H1 (cell line): ENCODE results near the gene SCGB1C2. TPM values are rescaled to one million over a fixed set of nuclear protein-coding genes. Genes with fewer than 3 reads are reported as not detected.

Experiments
- CTCF ChIA-PET: fragments of 300-600 bp; sonication (Branson Sonifier 250); formaldehyde crosslinking; loops from one replicate; lab custom pipeline; 2021; ENCODE audit not compliant: partially characterized antibody; lab: Charles Lee
- POLR2A ChIA-PET: fragments of 300-600 bp; sonication (Branson Sonifier 250); formaldehyde crosslinking; loops from one replicate; lab custom pipeline; 2021; ENCODE audit warnings: inconsistent platforms; ENCODE audit not compliant: partially characterized antibody; lab: Charles Lee
- DNase-seq, 2 experiments: peaks; one replicate each; pipeline versions ENCODE4 v3.0.0 to v3.0.0-alpha.2; 2010 to 2022; ENCODE audit warnings: low spot score in 2 of 2, low read depth in 1 of 2, mixed read lengths in 1 of 2
- FAIRE-seq: peaks from 2 replicates; lab custom pipeline; 2011; peaks lifted over from hg19 to GRCh38; lab: Jason Lieb, UNC
- H2AFZ ChIP-seq: 2 replicates; pipeline ENCODE4 v1.8.1; 2012; ENCODE audit warnings: low read length, inconsistent platforms
- H2AK5ac ChIP-seq: 2 replicates; pipeline ENCODE4 v1.6.1; 2013; ENCODE audit warnings: low read depth, low read length
- H2BK120ac ChIP-seq: replicated peaks from 2 replicates; pipeline ENCODE3; 2013; ENCODE audit warnings: low read depth, low read length, inconsistent platforms
- H2BK12ac ChIP-seq: 2 replicates; pipeline ENCODE4 v1.6.1; 2013; ENCODE audit warnings: low read depth, low read length
- H2BK15ac ChIP-seq: 2 replicates; pipeline ENCODE4 v1.6.1; 2013; ENCODE audit warnings: low read length
- H2BK20ac ChIP-seq: 2 replicates; pipeline ENCODE4 v1.6.1; 2013; ENCODE audit warnings: low read length
- H2BK5ac ChIP-seq: 2 replicates; pipeline ENCODE4 v1.6.1; 2013; ENCODE audit warnings: low read depth, low read length
- H3K14ac ChIP-seq: 2 replicates; pipeline ENCODE4 v1.6.1; 2013; ENCODE audit warnings: inconsistent platforms; ENCODE audit not compliant: insufficient read length
- H3K18ac ChIP-seq: 2 replicates; pipeline ENCODE4 v1.6.1; 2013; ENCODE audit warnings: low read length; ENCODE audit errors: extremely low read depth
- H3K23ac ChIP-seq: 2 replicates; pipeline ENCODE4 v1.6.1; 2013; ENCODE audit warnings: inconsistent platforms; ENCODE audit not compliant: insufficient read length
- H3K23me2 ChIP-seq: 2 replicates; pipeline ENCODE4 v1.6.1; 2013; ENCODE audit warnings: low read depth, low read length
- H3K27ac ChIP-seq: 2 replicates; pipeline ENCODE4 v1.6.1; 2011; ENCODE audit warnings: low read depth, low read length, inconsistent platforms
- H3K27me3 ChIP-seq, 4 experiments: replicated peaks in 1 of 4; 1 replicate in 1 of 4; 2 replicates in 3 of 4; pipeline versions ENCODE4 v1.6.1 to v1.8.1; 2011 to 2013; ENCODE audit warnings: low read length in 3 of 4, mild to moderate bottlenecking in 3 of 4, inconsistent platforms in 2 of 4, mixed read lengths in 2 of 4, moderate library complexity in 1 of 4; ENCODE audit not compliant: control insufficient read depth in 3 of 4, insufficient read depth in 3 of 4; ENCODE audit errors: extremely low read depth in 1 of 4
- H3K36me3 ChIP-seq, 4 experiments: 2 replicates each; pipeline versions ENCODE4 v1.6.1 to v1.8.1; 2011 to 2013; ENCODE audit warnings: mild to moderate bottlenecking in 4 of 4, low read length in 3 of 4, moderate library complexity in 2 of 4, control low read depth in 1 of 4, inconsistent platforms in 1 of 4; ENCODE audit not compliant: insufficient read depth in 4 of 4, control insufficient read depth in 2 of 4
- H3K4ac ChIP-seq: replicated peaks from 2 replicates; pipeline ENCODE3; 2013; ENCODE audit warnings: low read length, low read depth, mixed read lengths, inconsistent platforms; ENCODE audit not compliant: insufficient read length
- H3K4me1 ChIP-seq, 4 experiments: replicated peaks in 1 of 4; 1 replicate in 1 of 4; 2 replicates in 3 of 4; pipeline versions ENCODE4 v1.6.1 to v1.8.1; 2011 to 2013; ENCODE audit warnings: low read length in 3 of 4, inconsistent platforms in 2 of 4, mixed read lengths in 1 of 4; ENCODE audit not compliant: insufficient read depth in 4 of 4, control insufficient read depth in 3 of 4
- H3K4me2 ChIP-seq, 2 experiments: 2 replicates each; pipeline versions ENCODE4 v1.6.1 to v1.8.1; 2011 to 2013; ENCODE audit warnings: low read depth in 2 of 2, low read length in 2 of 2, control low read depth in 1 of 2, inconsistent platforms in 1 of 2, mild to moderate bottlenecking in 1 of 2; ENCODE audit not compliant: insufficient read depth in 1 of 2
- H3K4me3 ChIP-seq, 4 experiments: fragments of 200-600, 300-600 bp in 1 of 4; sonication (generic), shearing (Covaris generic), sonication (Bioruptor Twin) in 1 of 4; 2 replicates each; pipeline versions ENCODE4 v1.5.1 to v1.8.1; 2011 to 2016; ENCODE audit warnings: low read length in 4 of 4, low read depth in 3 of 4, control low read depth in 2 of 4, inconsistent platforms in 2 of 4, mild to moderate bottlenecking in 2 of 4, mixed read lengths in 1 of 4, moderate library complexity in 1 of 4; ENCODE audit not compliant: insufficient read depth in 2 of 4; ENCODE audit errors: extremely low read depth in 1 of 4
- H3K56ac ChIP-seq: replicated peaks from 2 replicates; pipeline ENCODE3; 2013; ENCODE audit warnings: low read depth, mild to moderate bottlenecking, mixed read lengths, low read length, inconsistent platforms; ENCODE audit not compliant: insufficient read length
- H3K79me1 ChIP-seq: 2 replicates; pipeline ENCODE4 v1.6.1; 2013; ENCODE audit warnings: low read depth, low read length, control low read depth
- H3K79me2 ChIP-seq, 2 experiments: 2 replicates each; pipeline versions ENCODE4 v1.6.1 to v1.8.1; 2012 to 2013; ENCODE audit warnings: low read length in 2 of 2, mild to moderate bottlenecking in 2 of 2, inconsistent platforms in 1 of 2; ENCODE audit not compliant: insufficient read depth in 2 of 2, control insufficient read depth in 1 of 2
- H3K9ac ChIP-seq, 4 experiments: replicated peaks in 1 of 4; 1 replicate in 1 of 4; 2 replicates in 3 of 4; pipeline versions ENCODE4 v1.6.1 to v1.8.1; 2011 to 2013; ENCODE audit warnings: low read depth in 3 of 4, low read length in 3 of 4, control low read depth in 2 of 4, mild to moderate bottlenecking in 2 of 4, moderate library complexity in 2 of 4, inconsistent platforms in 1 of 4; ENCODE audit errors: extremely low read depth in 1 of 4
- H3K9me3 ChIP-seq, 2 experiments: 2 replicates each; pipeline versions ENCODE4 v1.6.1 to v1.8.1; 2012 to 2013; ENCODE audit warnings: mild to moderate bottlenecking in 2 of 2, moderate library complexity in 2 of 2, control low read depth in 1 of 2, inconsistent platforms in 1 of 2, low read depth in 1 of 2, low read length in 1 of 2, mixed read lengths in 1 of 2; ENCODE audit not compliant: insufficient read depth in 2 of 2
- H4K20me1 ChIP-seq, 2 experiments: replicated peaks in 1 of 2; 2 replicates each; pipeline versions ENCODE3 to v1.8.1; 2011 to 2013; ENCODE audit warnings: inconsistent platforms in 2 of 2, low read length in 2 of 2, mild to moderate bottlenecking in 1 of 2; ENCODE audit not compliant: insufficient read depth in 2 of 2, control insufficient read depth in 1 of 2
- H4K5ac ChIP-seq: 2 replicates; pipeline ENCODE4 v1.6.1; 2013; ENCODE audit warnings: low read length, low read depth, mixed read lengths, inconsistent platforms; ENCODE audit not compliant: insufficient read length
- H4K8ac ChIP-seq: 2 replicates; pipeline ENCODE4 v1.8.0; 2013; ENCODE audit warnings: mild to moderate bottlenecking, moderate library complexity, low read length, inconsistent platforms; ENCODE audit not compliant: insufficient read depth; ENCODE audit errors: extremely low read depth
- H4K91ac ChIP-seq: replicated peaks from 2 replicates; pipeline ENCODE3; 2013; ENCODE audit warnings: low read length, mixed read lengths, inconsistent platforms; ENCODE audit not compliant: insufficient read length
- CBX8 ChIP-seq: fragments of 300-800, 300-1000 bp; sonication (generic); IDR thresholded peaks from 2 replicates; pipeline ENCODE4 v1.7.1; 2016; ENCODE audit warnings: low read depth, low read length, borderline replicate concordance
- GABPA ChIP-seq: IDR thresholded peaks from 2 replicates; pipeline ENCODE4 v1.6.1; 2011; ENCODE audit warnings: mild to moderate bottlenecking, low read length, moderate library complexity, borderline replicate concordance; ENCODE audit not compliant: insufficient read depth
- WGBS, 2 experiments: shearing (Covaris generic) in 1 of 2; methylation state at CpG; one replicate each; pipeline versions ENCODE4 v1.1.6 to v1.1.7; 2013 to 2015; ENCODE audit warnings: low lambda C conversion rate in 2 of 2, mixed read lengths in 2 of 2, inconsistent platforms in 1 of 2, low coverage in 1 of 2, missing lambda C conversion rate in 1 of 2; ENCODE audit not compliant: insufficient replicate concordance in 2 of 2, insufficient coverage in 1 of 2, insufficient read length in 1 of 2; ENCODE audit errors: extremely low coverage in 1 of 2, missing lambda C conversion rate in 1 of 2; 5-methylcytosine and 5-hydroxymethylcytosine counted together
- polyA plus RNA-seq, 7 experiments: library from polyadenylated mRNA; depleted of rRNA in 3 of 7; stranded (reverse) in 5 of 7; unstranded in 2 of 7; fragments of >200 nt in 5 of 7; fragments of 200-250 nt in 2 of 7; gene quantifications; 1 replicate in 5 of 7; 2 replicates in 1 of 7; 4 replicates in 1 of 7; pipeline versions ENCODE4 v1.2.1 to v1.2.3, GENCODE V29; 2011 to 2013; ENCODE audit warnings: missing spikeins in 2 of 7, mixed read lengths in 2 of 7
- total RNA-seq: library from RNA; stranded (reverse); fragmentation: NEBNext Ultra II Directional; extraction: Animal tissue kit (Norgen Biotek cat#: 25700); gene quantifications from 2 replicates; pipeline ENCODE4 v1.2.1, GENCODE V29; 2021
- TF ChIP-seq, protein P1 (sequence below): IDR thresholded peaks from 2 replicates; pipeline ENCODE4 v1.6.1; 2011; ENCODE audit warnings: low read depth, mild to moderate bottlenecking, low read length; ENCODE audit not compliant: insufficient read depth

The SCGB1C2 gene
- total and polyA plus RNA-seq, 2 of the 8 experiments (the other 6 are each of a cell fraction or from before 2014, with no cell fraction given) = not detected

DNA sequence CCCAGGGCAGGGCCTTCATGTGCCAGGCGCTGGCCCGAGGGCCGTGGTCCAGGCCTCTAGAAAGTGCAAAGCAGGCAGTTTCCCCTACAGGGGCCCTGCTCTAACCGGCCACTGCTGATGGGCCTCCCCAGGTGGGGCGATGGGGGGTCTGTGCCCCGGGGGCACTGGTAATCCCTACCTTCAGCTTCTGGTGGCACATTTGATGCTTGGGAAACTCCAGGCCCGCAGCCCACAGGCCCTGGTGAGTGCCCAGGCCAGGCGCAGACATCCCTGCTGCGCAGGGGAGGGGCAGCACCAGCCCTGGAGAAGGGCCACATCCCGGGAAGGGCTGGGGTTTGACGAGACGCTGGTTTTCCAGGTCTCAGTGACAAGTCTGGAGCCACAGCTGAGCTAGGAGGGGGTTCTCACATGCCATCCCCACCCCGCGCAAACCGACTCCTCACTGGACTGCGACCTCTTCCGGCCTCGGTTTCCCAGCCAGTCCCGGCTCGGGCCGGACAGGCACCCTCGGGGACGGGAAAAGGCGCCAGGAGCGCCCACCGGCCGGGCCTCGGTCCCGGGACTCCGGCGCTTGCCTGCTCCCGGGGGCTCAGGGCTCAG, 42.5 kb downstream of the SCGB1C2 start:
- Histone ChIP-seq H4K91ac (no peak overlapping the region), H3K36me3 (no peaks in the 10 kb centered on the region), H3K79me2 (no peaks in the 10 kb centered on the region), H4K8ac (no peak overlapping the region), H3K79me1 (no peaks in the 10 kb centered on the region), H2BK5ac (no peak overlapping the region), H2BK12ac (no peak overlapping the region), H3K14ac (no peak overlapping the region), H3K4ac (no peak overlapping the region), H3K23ac (no peak overlapping the region), H2AFZ (no peak overlapping the region), H3K23me2 (peaks cover 9% of the 10 kb centered on the region; the same call in 1 of the 2 replicates), H3K18ac (no peak overlapping the region; the same call in none of the 2 replicates), H3K9ac (no peak overlapping the region), H3K56ac (no peak overlapping the region), H3K4me3 (peak overlapping the region in 3 of 4 experiments; percentile 19 to 73 (median 54); a peak in 7 of 8 replicates), H3K27me3 (peaks cover 19 to 62% (median 42%) of the 10 kb centered on the region in 4 experiments), H4K5ac (no peak overlapping the region), H2AK5ac (no peak overlapping the region), H3K4me2 (peak overlapping the region; percentile 68 to 79), H2BK120ac (no peak overlapping the region), H3K4me1 (peaks cover 0 to 14% (median 9%) of the 10 kb centered on the region in 4 experiments; a peak in 6 of 7 replicates), H3K27ac (no peak overlapping the region), H2BK15ac (no peak overlapping the region), H3K9me3 (no peaks in the 10 kb centered on the region), H4K20me1 (no peaks in the 10 kb centered on the region), H2BK20ac (no peak overlapping the region)
- TF ChIP-seq CBX8 (no peak), GABPA (0 out of 2 replicates have a peak, but pooled peaks have one; percentile 13)
- TF ChIP-seq, protein P1, sequence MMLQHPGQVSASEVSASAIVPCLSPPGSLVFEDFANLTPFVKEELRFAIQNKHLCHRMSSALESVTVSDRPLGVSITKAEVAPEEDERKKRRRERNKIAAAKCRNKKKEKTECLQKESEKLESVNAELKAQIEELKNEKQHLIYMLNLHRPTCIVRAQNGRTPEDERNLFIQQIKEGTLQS = no peak
- DNase-seq (peak in 1 of 2 experiments; percentile 69), FAIRE-seq (no peak)
- WGBS, 2 experiments = 31% methylated on average over 15 of the region's 32 CpGs; no CpG with 5 or more reads in 1 of the 2 experiments
- CTCF ChIA-PET = interaction anchor here (0.7 to 1.5 kb wide), 4 partner anchors 16 to 130 kb away, joined by 3 to 4 read pairs (median 3); no protein-coding TSS in a partner anchor
- POLR2A ChIA-PET = interaction anchor here (0.7 to 1.4 kb wide), 2 partner anchors 126 to 128 kb away, joined by 4 to 5 read pairs; no protein-coding TSS in a partner anchor
